Body of pancreas (tissue), 4 donors: ENCODE data around the gene EEF2KMT.
"Not testable (repeated sequence)": the region's sequence is repeated elsewhere in the genome, so short reads cannot be mapped to it uniquely, and the experiment has no call there.

Source experiments
- CTCF ChIP-seq, 7 experiments: fragments of 450-650 bp in 4 of 7; fragments of 200-600 bp in 3 of 7; sonication (generic) in 3 of 7; IDR thresholded peaks; one replicate each; pipeline ENCODE4 v1.5.1; 2016 to 2019; ENCODE audit warnings: antibody characterized with exemption in 7 of 7
- POLR2A ChIP-seq, 3 donors: fragments of 450-650 bp; IDR thresholded peaks; one replicate each; pipeline ENCODE4 v1.6.1; 2016; ENCODE audit warnings: antibody characterized with exemption in 3 of 3, mild to moderate bottlenecking in 2 of 3

DNA sequence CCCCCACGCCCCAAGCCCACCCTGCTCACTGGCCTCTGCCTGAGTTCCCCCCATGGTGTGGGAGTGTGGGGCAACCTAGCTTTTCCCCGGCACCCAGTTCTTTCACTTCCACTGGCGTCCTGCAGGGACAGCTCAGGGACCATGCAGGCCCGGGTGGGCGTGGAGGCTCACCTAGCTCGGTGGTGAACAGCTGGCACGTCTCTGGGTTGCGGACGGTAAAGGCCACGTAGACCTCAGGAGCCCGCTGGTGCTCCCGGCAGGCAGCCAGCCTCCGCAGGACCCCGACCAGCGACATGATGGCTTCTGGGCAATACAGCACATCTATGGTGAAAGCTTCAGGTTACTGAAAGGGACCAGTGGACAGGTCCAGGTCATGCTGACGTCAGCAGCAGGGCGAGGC lies 8.7 kb downstream of the EEF2KMT start:
- TF ChIP-seq CTCF, POLR2A (IDR thresholded peaks at IDR 0.05): not testable (repeated sequence)
